Activated naive CD8-positive, alpha-beta T cell treated with anti-CD3 and anti-CD28 coated beads, Interleukin-2, amount 50 U/mL, for 24 hours (primary cell): ENCODE data around the gene TF.

ENCODE experiments used
- ATAC-seq: fragments of 150-1000 bp; cut with Tn5 transposase; one replicate; pipeline ENCODE4 v1.10.0; 2021
- DNase-seq: peaks from one replicate; pipeline ENCODE4 v3.0.0; 2021
- H3K27ac Mint-ChIP-seq: one replicate; pipeline ENCODE4 v1.8.0; 2021; ENCODE audit warnings: mild to moderate bottlenecking, mixed read lengths
- H3K27me3 Mint-ChIP-seq: one replicate; pipeline ENCODE4 v1.8.0; 2021; ENCODE audit warnings: mixed read lengths
- H3K36me3 Mint-ChIP-seq: one replicate; pipeline ENCODE4 v1.8.0; 2021; ENCODE audit warnings: low read depth, mixed read lengths
- H3K4me1 Mint-ChIP-seq: one replicate; pipeline ENCODE4 v1.8.0; 2021; ENCODE audit warnings: mixed read lengths
- H3K4me3 Mint-ChIP-seq: one replicate; pipeline ENCODE4 v1.8.0; 2021; ENCODE audit warnings: mild to moderate bottlenecking, moderate library complexity, mixed read lengths
- H3K9me3 Mint-ChIP-seq: one replicate; pipeline ENCODE4 v1.8.0; 2021; ENCODE audit warnings: mixed read lengths

Gene TF

DNA sequence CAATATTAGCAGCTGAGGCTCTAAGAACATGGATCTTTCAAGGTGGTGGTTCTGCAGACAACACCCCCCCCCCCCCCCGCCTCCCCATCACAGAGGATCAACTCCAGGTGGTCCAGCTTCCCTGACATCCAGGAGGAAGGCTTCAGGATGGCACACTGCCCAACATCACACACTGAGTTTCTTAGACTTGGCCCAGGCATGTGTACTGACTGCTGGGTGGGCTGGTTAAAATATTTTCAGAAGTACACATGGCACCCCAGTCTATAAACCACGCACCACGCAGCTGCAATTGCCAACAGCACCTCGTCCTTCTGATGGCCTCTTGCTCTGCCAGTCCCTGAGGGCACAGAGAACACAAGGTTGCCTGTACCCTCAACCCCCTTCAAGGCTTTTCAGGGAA, 81.5 kb downstream of the TF start:
- DNase-seq, result no peak
- H3K36me3 Mint-ChIP-seq, result peaks cover 29% of the 10 kb centered on the region
- no peaks in the 10 kb centered on the region for H3K4me1 Mint-ChIP-seq
- no peaks in the 10 kb centered on the region for H3K27me3 Mint-ChIP-seq
- H3K27ac Mint-ChIP-seq, result no peak overlapping the region
- ATAC-seq, result no peak
- H3K9me3 Mint-ChIP-seq, result no peaks in the 10 kb centered on the region
- no peak overlapping the region for H3K4me3 Mint-ChIP-seq

DNA sequence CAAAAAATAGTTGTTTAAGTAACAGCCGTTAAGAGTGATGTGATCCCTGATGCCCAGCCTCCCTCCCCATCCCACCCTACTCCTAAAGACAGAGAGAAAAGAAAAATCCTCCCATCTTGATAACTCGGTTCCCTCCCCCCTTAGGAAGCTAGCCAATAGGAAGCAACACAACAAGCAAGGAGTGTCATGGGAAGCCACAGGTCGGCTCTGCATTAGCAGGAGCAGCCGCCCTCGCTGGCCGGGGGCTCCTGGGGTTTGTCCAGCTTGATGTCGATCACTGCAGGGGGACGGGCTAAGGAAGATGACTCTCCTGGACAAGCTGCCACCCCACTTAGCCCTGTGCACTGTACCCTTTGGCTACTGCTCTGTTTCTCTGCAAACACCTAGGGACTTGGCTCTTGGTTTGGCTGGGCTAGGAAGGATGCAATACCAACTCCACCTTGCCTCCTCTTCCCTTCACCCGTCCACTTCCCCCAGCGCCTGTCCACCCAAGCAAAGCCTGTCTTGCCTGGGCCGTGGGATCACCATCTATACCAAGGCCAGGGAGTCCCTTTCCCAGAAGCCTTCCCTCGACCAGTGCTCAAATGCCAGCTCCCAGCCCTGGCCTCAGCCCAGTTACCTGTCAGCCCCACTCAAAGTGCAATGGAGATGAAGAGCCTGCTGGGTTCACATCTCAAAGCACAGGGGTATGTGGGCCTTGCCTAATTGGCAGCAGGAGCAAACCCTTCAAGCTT, 82.5 kb downstream of the TF start:
- peaks cover 21% of the 10 kb centered on the region for H3K36me3 Mint-ChIP-seq
- no peaks in the 10 kb centered on the region for H3K9me3 Mint-ChIP-seq
- H3K4me1 Mint-ChIP-seq, result no peaks in the 10 kb centered on the region
- ATAC-seq (no peak), DNase-seq (no peak)
- no peak overlapping the region for H3K27ac Mint-ChIP-seq
- peaks cover 2% of the 10 kb centered on the region for H3K27me3 Mint-ChIP-seq
- no peak overlapping the region for H3K4me3 Mint-ChIP-seq

DNA sequence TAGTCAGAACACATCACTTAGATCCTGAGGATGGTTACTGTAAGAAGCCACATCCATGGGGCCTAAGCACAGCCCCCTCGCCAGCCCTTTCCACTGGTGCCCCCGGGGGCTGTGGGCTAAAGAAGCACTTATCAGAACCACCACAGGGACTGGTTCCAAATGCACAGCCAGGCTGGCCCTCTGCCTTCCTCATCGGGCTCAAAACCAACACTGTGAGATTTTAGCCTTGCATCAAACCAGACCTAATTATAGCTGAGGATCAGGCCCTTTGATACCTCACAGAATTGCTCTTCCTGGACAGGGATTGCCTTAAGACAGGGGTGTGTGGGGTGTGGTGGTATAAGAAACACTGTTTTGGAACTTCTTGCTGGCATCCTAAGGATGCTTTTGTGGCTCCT, 83.1 kb downstream of the TF start:
- no peaks in the 10 kb centered on the region for H3K9me3 Mint-ChIP-seq
- DNase-seq, result no peak
- ATAC-seq, result no peak
- peaks cover 15% of the 10 kb centered on the region for H3K36me3 Mint-ChIP-seq
- no peaks in the 10 kb centered on the region for H3K4me1 Mint-ChIP-seq
- no peak overlapping the region for H3K4me3 Mint-ChIP-seq
- peaks cover 2% of the 10 kb centered on the region for H3K27me3 Mint-ChIP-seq
- no peak overlapping the region for H3K27ac Mint-ChIP-seq

DNA sequence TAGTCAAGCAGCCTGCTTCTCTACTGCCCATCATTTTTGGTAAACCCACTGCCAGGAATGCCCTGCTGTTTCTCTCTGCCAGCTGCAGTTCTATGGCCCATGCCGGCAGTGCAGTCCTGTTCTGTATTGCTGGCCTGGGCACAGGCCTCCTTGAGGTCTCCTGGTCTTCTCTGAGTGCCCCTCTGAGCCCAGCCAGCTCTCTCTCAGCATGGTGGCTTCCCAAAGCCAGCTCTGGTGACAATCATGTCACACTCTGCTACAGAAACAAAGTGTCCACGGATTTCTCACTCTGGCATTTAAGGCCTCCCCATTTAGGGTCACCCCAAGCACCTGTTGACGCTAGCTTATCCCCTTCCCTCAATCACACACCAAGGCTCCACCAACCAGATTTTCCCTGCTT, 83.9 kb downstream of the TF start:
- H3K36me3 Mint-ChIP-seq, result peaks cover 12% of the 10 kb centered on the region
- H3K9me3 Mint-ChIP-seq, result no peaks in the 10 kb centered on the region
- H3K4me1 Mint-ChIP-seq, result no peaks in the 10 kb centered on the region
- no peak overlapping the region for H3K4me3 Mint-ChIP-seq
- H3K27me3 Mint-ChIP-seq, result peaks cover 2% of the 10 kb centered on the region
- DNase-seq (no peak), ATAC-seq (no peak)
- no peak overlapping the region for H3K27ac Mint-ChIP-seq

DNA sequence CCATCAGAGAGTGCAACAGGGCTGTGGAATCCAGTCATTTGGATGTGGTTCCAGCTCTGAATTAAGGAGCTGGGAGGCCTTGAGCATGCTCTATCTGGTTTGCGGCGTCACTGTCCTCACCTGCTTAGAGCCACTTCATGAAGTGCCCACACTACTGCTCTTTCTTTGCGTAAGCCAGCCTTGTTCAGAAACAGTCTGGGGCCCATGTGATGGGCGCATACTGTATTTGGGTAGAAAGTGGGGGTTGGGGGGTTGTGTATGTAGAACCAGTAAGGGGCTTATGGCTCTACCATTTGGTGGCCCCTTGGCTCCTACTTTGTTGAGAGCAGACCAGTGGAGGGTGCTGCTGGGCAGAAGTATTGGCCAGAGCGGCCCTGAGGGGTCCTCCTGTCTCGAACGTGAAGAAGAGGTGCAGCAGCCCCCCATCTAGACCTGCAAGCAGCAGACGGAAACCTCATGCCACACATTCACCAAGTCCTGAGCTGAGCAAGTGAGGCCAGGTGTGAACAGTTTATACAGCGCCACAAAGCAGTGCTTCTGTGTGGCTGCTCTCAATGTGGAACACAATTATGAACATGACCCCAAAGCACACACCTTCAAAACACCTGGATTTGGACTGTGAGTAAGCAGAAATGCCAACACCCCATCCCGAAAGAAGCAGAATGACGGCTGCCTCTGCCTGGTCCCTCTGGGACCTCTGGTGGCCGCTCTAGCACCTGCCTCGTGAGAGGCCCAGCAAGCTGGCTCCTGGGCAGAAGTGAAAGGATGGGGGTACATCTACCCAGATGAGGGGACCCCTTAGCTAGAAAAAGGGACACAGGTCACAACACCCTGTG, 86.0 kb downstream of the TF start:
- ATAC-seq (no peak), DNase-seq (no peak)
- no peak overlapping the region for H3K4me3 Mint-ChIP-seq
- no peaks in the 10 kb centered on the region for H3K36me3 Mint-ChIP-seq
- H3K27me3 Mint-ChIP-seq, result peaks cover 2% of the 10 kb centered on the region
- no peaks in the 10 kb centered on the region for H3K4me1 Mint-ChIP-seq
- H3K9me3 Mint-ChIP-seq, result no peaks in the 10 kb centered on the region
- no peak overlapping the region for H3K27ac Mint-ChIP-seq

DNA sequence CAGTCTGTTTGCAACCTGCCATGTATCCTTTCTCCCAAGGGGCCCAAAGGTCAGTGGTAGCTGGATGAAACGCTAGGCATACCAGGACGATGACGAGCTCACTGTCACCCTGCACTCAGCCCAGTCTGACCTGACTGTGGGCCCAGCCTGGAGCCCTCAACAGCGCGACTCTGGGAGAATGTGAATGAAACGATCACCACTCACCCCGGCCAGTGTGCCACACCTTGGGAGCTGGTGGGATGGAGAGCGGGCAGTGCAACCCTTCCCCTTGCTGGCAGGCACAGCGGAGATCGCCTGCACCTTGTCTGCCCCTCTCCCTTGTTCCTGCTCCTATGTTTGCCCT, 86.6 kb downstream of the TF start:
- Mint-ChIP-seq H3K4me3 (no peak overlapping the region), H3K9me3 (no peaks in the 10 kb centered on the region), H3K27me3 (peaks cover 2% of the 10 kb centered on the region), H3K4me1 (no peaks in the 10 kb centered on the region), H3K36me3 (no peaks in the 10 kb centered on the region), H3K27ac (no peak overlapping the region)
- ATAC-seq, result no peak
- DNase-seq, result no peak

DNA sequence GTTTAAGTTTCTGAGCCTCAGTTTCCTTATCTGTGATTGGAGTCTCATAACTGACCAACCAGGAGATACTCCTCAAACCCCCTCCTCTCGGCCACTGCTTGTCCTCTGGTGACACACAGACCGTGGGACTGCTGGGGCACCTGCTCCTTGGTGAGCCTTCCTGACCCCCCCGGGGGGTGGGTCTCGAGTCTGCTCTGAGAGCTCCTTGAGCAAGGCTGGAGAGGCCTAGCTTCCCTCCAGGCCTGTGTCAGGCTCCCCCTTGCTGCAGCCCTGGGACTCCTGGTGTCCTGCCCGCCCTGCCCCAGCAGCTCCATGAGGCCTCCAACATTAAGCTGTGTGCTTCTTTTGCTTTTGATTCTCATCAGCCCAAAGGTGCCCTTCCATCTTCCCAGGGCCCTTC, 87.1 kb downstream of the TF start:
- H3K27ac Mint-ChIP-seq, result no peak overlapping the region
- H3K27me3 Mint-ChIP-seq, result peaks cover 2% of the 10 kb centered on the region
- no peak overlapping the region for H3K4me3 Mint-ChIP-seq
- no peak for DNase-seq
- no peaks in the 10 kb centered on the region for H3K4me1 Mint-ChIP-seq
- ATAC-seq, result no peak
- no peaks in the 10 kb centered on the region for H3K36me3 Mint-ChIP-seq
- no peaks in the 10 kb centered on the region for H3K9me3 Mint-ChIP-seq

DNA sequence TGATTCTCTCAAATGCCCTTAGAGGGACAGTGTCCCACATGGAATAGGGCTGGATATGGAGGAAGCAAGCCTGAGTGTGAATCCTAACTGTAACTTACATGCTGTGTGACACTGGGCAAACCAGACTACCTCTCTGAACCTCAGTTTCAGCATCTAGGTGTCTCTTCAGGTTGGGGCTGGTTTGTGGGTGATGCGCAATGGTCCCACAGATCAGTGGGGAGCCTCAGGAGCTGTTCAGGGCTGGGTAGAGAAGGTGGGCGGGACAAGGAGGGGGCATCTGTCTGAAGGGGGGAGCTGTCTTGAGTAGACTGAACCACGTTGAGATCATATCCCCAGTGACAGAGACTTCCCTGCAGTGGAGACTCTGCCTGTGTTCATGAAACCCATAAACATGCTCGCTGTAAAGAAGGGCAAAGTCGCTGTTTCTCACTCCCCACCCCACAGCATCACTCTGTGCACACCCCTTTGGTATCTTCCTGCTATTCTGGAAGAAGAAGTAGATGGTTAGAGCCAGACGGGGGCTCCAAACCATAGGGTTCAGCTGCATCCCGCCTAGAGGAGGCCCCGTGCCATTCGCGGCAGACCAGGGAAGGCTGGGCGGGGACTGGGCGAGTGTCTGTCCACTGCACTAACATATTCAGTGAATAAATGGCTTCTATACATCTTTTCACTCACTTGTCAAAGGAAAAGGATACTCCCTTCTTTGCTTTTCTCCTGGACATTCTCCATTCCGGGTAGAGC, 87.9 kb downstream of the TF start:
- DNase-seq (no peak), ATAC-seq (no peak)
- no peaks in the 10 kb centered on the region for H3K9me3 Mint-ChIP-seq
- no peak overlapping the region for H3K4me3 Mint-ChIP-seq
- no peaks in the 10 kb centered on the region for H3K4me1 Mint-ChIP-seq
- peaks cover 2% of the 10 kb centered on the region for H3K27me3 Mint-ChIP-seq
- H3K27ac Mint-ChIP-seq, result no peak overlapping the region
- H3K36me3 Mint-ChIP-seq, result no peaks in the 10 kb centered on the region

DNA sequence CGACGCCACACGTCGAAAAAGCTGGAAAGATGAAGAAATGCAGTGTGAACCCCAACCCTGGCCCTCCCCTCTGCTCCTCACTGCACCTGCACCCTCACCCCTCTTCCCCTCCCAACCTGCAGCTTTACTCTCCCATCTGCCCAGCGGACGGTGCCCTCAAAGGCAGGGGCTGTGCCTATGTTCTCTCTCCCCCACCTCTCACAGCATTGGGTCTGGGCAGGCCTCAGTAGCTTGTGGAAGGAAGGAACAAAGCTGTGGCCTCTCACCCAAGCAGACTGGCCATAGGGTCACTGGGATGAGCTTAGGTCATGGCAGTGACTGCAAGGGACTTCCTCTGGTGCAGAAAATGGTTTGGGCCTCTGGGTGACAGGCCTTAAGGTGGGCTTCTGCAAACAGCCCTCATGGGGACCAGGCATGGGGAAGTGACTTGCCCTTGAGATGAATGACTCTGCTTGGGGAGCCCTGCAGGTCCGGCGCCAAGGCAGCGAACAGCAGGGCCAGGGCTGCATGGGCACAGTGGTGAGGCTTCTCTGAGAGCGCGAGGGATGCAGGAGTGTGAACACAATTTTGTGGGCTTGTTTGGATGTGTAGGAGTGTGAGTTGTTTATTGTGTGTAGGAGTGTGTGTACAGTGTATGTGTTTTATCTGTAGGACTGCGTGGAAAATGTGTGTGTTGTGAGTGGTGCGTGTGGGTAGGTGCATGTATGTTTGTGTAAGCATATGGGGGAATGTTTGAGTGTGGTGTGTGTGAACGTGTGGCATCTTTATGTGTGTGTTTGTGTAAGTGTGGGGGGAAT, 88.6 kb downstream of the TF start:
- no peaks in the 10 kb centered on the region for H3K36me3 Mint-ChIP-seq
- peaks cover 2% of the 10 kb centered on the region for H3K27me3 Mint-ChIP-seq
- H3K9me3 Mint-ChIP-seq, result no peaks in the 10 kb centered on the region
- no peak overlapping the region for H3K27ac Mint-ChIP-seq
- ATAC-seq, result no peak
- no peak for DNase-seq
- H3K4me3 Mint-ChIP-seq, result no peak overlapping the region
- no peaks in the 10 kb centered on the region for H3K4me1 Mint-ChIP-seq

DNA sequence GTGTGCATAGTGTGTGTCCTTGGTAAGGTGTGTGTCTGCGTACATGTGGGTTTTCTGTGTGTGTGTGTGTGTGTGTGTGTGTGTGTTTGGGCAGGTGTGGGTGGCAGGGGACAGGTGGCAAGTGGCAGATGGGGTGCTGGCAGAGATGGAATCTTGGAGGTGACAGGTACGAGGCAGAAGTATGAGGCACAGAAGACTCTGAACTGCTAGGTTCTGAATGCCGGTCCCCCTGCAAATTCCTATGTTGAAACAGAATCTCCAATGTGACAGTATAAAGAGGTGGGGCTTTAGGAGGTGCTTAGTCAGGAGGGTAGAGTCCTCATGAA, 89.2 kb downstream of the TF start:
- DNase-seq (no peak), ATAC-seq (no peak)
- Mint-ChIP-seq H3K27me3 (peaks cover 2% of the 10 kb centered on the region), H3K4me1 (no peaks in the 10 kb centered on the region), H3K36me3 (no peaks in the 10 kb centered on the region), H3K9me3 (no peaks in the 10 kb centered on the region), H3K27ac (no peak overlapping the region), H3K4me3 (no peak overlapping the region)

DNA sequence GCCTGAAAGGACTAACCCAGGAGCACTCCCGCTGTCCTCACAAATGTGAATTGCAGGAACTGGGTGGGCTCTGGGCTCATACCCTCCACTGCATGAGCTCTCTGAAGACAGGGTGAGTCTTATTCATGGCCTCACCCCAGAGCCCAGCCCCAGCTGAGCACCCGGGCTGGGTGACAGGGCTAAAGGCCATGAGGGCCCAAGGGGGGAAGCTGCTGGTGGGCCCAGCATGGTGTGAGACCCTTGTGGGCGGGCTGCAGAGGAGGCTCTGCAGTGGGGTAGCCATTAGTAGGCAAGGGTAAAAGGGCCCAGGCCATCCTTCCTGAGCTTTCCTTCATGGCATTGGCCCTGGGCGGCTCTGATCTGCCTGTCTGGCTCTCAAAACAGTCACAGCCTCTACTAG, 89.8 kb downstream of the TF start:
- Mint-ChIP-seq H3K36me3 (no peaks in the 10 kb centered on the region), H3K4me1 (no peaks in the 10 kb centered on the region), H3K27ac (no peak overlapping the region), H3K27me3 (peaks cover 2% of the 10 kb centered on the region), H3K4me3 (no peak overlapping the region), H3K9me3 (no peaks in the 10 kb centered on the region)
- DNase-seq (no peak), ATAC-seq (no peak)

DNA sequence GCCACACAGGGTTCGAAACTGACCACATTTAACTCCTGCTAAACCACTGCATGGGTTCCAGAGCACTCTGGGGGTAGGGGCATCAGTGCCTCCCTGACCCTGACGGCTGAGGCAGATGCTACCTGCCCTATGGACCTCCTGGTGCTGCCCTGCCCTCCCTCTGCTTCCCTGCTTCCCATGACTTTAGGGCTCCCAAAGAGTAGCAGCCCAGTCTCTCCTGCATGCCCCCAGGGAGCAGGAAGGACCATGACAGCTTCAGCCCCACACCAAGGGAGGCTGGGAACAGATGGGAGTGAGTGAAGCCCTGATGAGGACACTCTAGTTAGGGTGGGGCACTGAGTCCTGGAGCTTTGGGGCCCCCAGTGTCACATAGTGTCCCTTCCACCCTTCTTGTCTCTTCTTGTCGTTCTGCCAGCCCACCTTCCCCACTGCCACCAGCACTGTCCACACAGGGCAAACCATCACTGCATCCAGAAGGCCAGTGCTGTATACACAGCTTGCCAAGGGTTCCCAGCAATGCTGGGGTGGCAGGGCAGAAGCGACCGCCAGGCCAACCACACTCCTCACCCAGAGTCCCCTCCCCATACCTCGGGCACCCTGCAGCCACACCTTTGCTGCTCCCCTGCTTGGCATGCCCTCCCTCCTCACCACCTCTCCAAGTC, 90.4 kb downstream of the TF start:
- Mint-ChIP-seq H3K27ac (no peak overlapping the region), H3K4me1 (no peaks in the 10 kb centered on the region), H3K36me3 (no peaks in the 10 kb centered on the region), H3K27me3 (peaks cover 2% of the 10 kb centered on the region), H3K4me3 (no peak overlapping the region), H3K9me3 (no peaks in the 10 kb centered on the region)
- ATAC-seq, result no peak
- DNase-seq, result no peak

DNA sequence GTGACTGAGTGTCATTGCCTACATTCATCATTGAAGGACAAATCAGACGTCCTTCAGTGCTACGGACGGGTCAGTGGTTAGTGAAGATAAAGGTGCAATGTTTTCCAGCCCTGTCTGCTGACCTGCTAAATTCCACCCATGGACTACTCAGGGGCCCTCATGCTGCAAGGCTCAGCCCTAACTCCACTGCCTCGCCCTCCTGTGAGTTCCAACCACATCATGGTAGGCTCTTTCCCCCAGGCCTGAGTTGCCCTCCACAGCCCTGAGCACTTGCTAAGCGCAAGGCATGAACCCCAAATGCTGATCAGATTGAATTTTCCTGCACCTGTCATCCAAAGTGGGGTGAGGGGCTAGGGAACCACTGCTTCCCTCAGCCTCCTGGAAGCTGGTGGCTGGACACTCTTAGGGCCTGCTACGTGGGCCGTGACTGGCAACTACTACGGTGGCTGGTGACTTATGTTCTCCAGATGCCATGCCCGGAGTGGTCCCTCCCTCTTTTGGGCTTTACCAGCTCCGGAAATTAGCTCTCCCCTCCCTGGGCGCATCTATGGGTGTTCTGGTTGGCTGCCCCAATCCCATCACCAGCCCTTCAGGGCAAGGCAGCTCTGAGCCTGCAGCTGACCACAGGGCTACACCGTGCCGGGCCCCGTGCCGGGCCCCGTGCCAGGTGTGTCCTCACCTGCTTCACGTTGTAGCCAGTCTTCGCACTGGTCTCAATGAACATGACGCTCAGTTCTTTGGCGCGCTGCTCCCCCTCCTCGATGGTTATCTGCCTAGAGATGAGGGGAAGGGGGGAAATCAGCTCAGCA, 91.5 kb downstream of the TF start:
- DNase-seq, result no peak
- Mint-ChIP-seq H3K27me3 (peaks cover 2% of the 10 kb centered on the region), H3K9me3 (no peaks in the 10 kb centered on the region), H3K36me3 (no peaks in the 10 kb centered on the region), H3K27ac (no peak overlapping the region), H3K4me1 (no peaks in the 10 kb centered on the region), H3K4me3 (no peak overlapping the region)
- ATAC-seq, result no peak
